Activated B cell treated with CpG ODN at 0.5 μM for 24 hours (primary cell): ENCODE measurements around the gene OSBPL6. TPM values are rescaled to one million over a fixed set of nuclear protein-coding genes. Genes with fewer than 3 reads are reported as not detected.
"Not testable (repeated sequence)": the region's sequence is repeated elsewhere in the genome, so short reads cannot be mapped to it uniquely, and the experiment has no call there.

ENCODE experiments used
- ATAC-seq: fragments of 200-7000 bp; cut with Tn5 transposase; one replicate; pipeline ENCODE4 v1.10.0; 2021; ENCODE audit warnings: low read depth, mild to moderate bottlenecking, moderate library complexity
- CTCF ChIA-PET: fragments of 350-600 bp; sonication (Branson Sonifier 250); formaldehyde crosslinking; loops from one replicate; lab custom pipeline; 2021; ENCODE audit warnings: antibody characterized with exemption; lab: Charles Lee
- POLR2A ChIA-PET: fragments of 350-600 bp; sonication (Branson Sonifier 250); formaldehyde crosslinking; loops from one replicate; lab custom pipeline; 2021; ENCODE audit warnings: antibody characterized with exemption; lab: Charles Lee
- DNase-seq: peaks from one replicate; pipeline ENCODE4 v3.0.0; 2022
- H3K27ac Mint-ChIP-seq: one replicate; pipeline ENCODE4 v1.8.0; 2020; ENCODE audit warnings: mixed read lengths
- H3K27me3 Mint-ChIP-seq: one replicate; pipeline ENCODE4 v1.8.0; 2021; ENCODE audit warnings: mixed read lengths
- H3K36me3 Mint-ChIP-seq: one replicate; pipeline ENCODE4 v1.8.0; 2021; ENCODE audit warnings: low read depth, mixed read lengths
- H3K4me1 Mint-ChIP-seq: one replicate; pipeline ENCODE4 v1.8.0; 2021; ENCODE audit warnings: mixed read lengths
- H3K4me3 Mint-ChIP-seq: one replicate; pipeline ENCODE4 v1.8.0; 2020; ENCODE audit warnings: mild to moderate bottlenecking, mixed read lengths
- H3K9me3 Mint-ChIP-seq: one replicate; pipeline ENCODE4 v1.8.0; 2020; ENCODE audit warnings: mixed read lengths
- CTCF ChIP-seq: fragments of 200-600 bp; IDR thresholded peaks from one replicate; pipeline ENCODE4 v1.8.0; 2022; ENCODE audit warnings: antibody characterized with exemption, mild to moderate bottlenecking
- intact Hi-C: fragments of 100-400 bp; cut with micrococcal nuclease; formaldehyde crosslinking; loops from one replicate; pipeline ENCODE4 v1.15.1; 2024
- total RNA-seq: library from RNA; stranded (reverse); gene quantifications from 2 replicates; pipeline ENCODE4 v1.2.3, GENCODE V29; 2022

OSBPL6 gene
- total RNA-seq, 1 donor from 2014 or later = not detected

GRCh38 chr2:178420463-178420999, 226.2 kb downstream of the OSBPL6 start:
- no peak for DNase-seq
- intact Hi-C loops = no loop called here
- POLR2A ChIA-PET = no interaction called here
- peaks cover 2% of the 10 kb centered on the region for H3K4me1 Mint-ChIP-seq
- H3K27me3 Mint-ChIP-seq = no peaks in the 10 kb centered on the region
- H3K27ac Mint-ChIP-seq = no peak overlapping the region
- CTCF ChIA-PET = interaction anchor here (1.3 kb wide), 1 partner anchor 31 kb away, joined by 3 read pairs; the partner anchor contains the start of genes PJVK and PRKRA
- TF ChIP-seq CTCF = no peak
- peaks cover 2% of the 10 kb centered on the region for H3K36me3 Mint-ChIP-seq
- no peak for ATAC-seq
- H3K4me3 Mint-ChIP-seq = no peak overlapping the region
- peaks cover 11% of the 10 kb centered on the region for H3K9me3 Mint-ChIP-seq

DNA sequence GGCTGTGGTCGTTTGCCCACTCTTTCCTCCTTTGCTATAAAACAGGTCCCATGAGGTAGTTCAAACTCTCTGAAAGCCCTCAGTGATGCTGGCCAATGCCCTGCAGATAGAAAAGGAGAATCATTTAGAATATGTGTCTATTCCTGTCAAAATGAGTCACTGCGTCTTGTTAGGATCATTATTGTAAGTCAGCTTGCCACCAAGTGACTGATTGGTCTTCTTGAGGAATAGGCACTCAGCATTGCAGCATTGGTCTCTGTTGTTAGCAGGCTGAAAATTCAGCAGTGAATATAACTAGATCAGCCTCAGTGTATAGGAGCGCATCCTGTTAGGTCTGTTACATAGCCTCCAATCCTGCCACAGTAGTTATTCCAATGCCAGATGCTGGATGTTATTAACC, 227.8 kb downstream of the OSBPL6 start:
- peaks cover 2% of the 10 kb centered on the region for H3K4me1 Mint-ChIP-seq
- intact Hi-C loops = no loop called here
- POLR2A ChIA-PET = no interaction called here
- peaks cover 21% of the 10 kb centered on the region for H3K9me3 Mint-ChIP-seq
- no peak overlapping the region for H3K27ac Mint-ChIP-seq
- H3K27me3 Mint-ChIP-seq = no peaks in the 10 kb centered on the region
- no peak for ATAC-seq
- H3K4me3 Mint-ChIP-seq = no peak overlapping the region
- DNase-seq = no peak
- TF ChIP-seq CTCF = no peak
- CTCF ChIA-PET = no interaction called here
- peaks cover 14% of the 10 kb centered on the region for H3K36me3 Mint-ChIP-seq

DNA sequence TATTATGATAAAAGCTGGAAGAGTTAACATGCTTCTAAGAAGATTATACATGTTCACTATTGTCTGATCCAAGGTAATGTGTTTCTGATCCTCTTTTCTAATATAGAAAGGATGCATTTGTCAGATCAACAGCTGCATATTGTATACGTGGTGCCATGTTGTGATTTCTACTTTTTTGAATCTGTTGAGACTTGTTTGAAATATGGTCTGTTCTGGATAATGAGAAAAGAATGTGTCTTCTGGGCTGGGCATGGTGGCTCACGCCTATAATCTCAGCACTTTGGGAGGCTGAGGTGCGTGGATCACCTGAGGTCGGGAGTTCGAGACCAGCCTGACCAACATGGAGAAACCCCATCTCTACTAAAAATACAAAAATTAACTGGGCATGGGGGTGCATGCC, 229.4 kb downstream of the OSBPL6 start:
- H3K27me3 Mint-ChIP-seq, intact Hi-C loops, POLR2A ChIA-PET, ATAC-seq, H3K4me3 Mint-ChIP-seq, H3K4me1 Mint-ChIP-seq, CTCF ChIA-PET, DNase-seq, H3K27ac Mint-ChIP-seq: not testable (repeated sequence)
- Mint-ChIP-seq H3K36me3 (peaks cover 20% of the 10 kb centered on the region), H3K9me3 (peaks cover 22% of the 10 kb centered on the region)

GRCh38 chr2:178425255-178425827, 231.0 kb downstream of the OSBPL6 start:
- Mint-ChIP-seq H3K9me3 (peaks cover 22% of the 10 kb centered on the region), H3K27me3 (no peaks in the 10 kb centered on the region), H3K36me3 (peaks cover 34% of the 10 kb centered on the region), H3K27ac (no peak overlapping the region), H3K4me1 (peaks cover 1% of the 10 kb centered on the region), H3K4me3 (no peak overlapping the region)
- ATAC-seq = no peak
- POLR2A ChIA-PET = no interaction called here
- intact Hi-C loops = no loop called here
- CTCF ChIA-PET = no interaction called here
- no peak for DNase-seq
- TF ChIP-seq CTCF = no peak

GRCh38 chr2:178426388-178426787, 232.1 kb downstream of the OSBPL6 start:
- Mint-ChIP-seq H3K27me3 (no peaks in the 10 kb centered on the region), H3K36me3 (peaks cover 44% of the 10 kb centered on the region), H3K4me3 (no peak overlapping the region), H3K4me1 (no peaks in the 10 kb centered on the region), H3K27ac (no peak overlapping the region), H3K9me3 (peaks cover 22% of the 10 kb centered on the region)
- ATAC-seq (no peak), DNase-seq (no peak)
- ChIA-PET POLR2A (no interaction called here), CTCF (interaction anchor here (1.3 kb wide), 1 partner anchor 29 kb away, joined by 3 read pairs; no protein-coding TSS in a partner anchor)
- intact Hi-C loops = no loop called here
- no peak for TF ChIP-seq CTCF
